Measurements from ENCODE around the gene SYNPO2.

GRCh38 chr4:119053245-119053644 is 164.6 kb downstream of the SYNPO2 start:
- TF ChIP-seq POLR2AphosphoS5 (IDR thresholded peaks at IDR 0.05; ENCODE audit: low read depth, low read length) (no peak), POLR2A (IDR thresholded peaks at IDR 0.05; ENCODE audit: low read depth, low read length) (no peak)
